GM06990 (cell line): Measurements from ENCODE around the gene TAAR2.
A peak's percentile ranks its signal among the peaks of the same experiment; 100 is the strongest.
"Not testable (repeated sequence)": the region's sequence is repeated elsewhere in the genome, so short reads cannot be mapped to it uniquely, and the experiment has no call there.

Experiments
- DNase-seq: peaks from one replicate; pipeline ENCODE4 v3.0.0-alpha.2; 2011; ENCODE audit not compliant: insufficient read length; ENCODE audit errors: extremely low read depth
- H3K27me3 ChIP-seq: replicated peaks from 2 replicates; pipeline ENCODE4 v1.6.0; 2011; ENCODE audit warnings: low read length; ENCODE audit not compliant: control insufficient read depth, insufficient read depth
- H3K36me3 ChIP-seq: 2 replicates; pipeline ENCODE4 v1.5.1; 2011; ENCODE audit warnings: low read length; ENCODE audit not compliant: control insufficient read depth, insufficient read depth
- H3K4me3 ChIP-seq: replicated peaks from 2 replicates; pipeline ENCODE4 v1.5.1; 2011; ENCODE audit warnings: low read depth, mild to moderate bottlenecking, control low read depth, low read length
- TF ChIP-seq, protein P1 (sequence below): IDR thresholded peaks from 2 replicates; pipeline ENCODE4 v1.5.1; 2011; ENCODE audit warnings: low read length, control low read depth, mild to moderate bottlenecking, inconsistent platforms; ENCODE audit not compliant: insufficient read depth, poor library complexity, severe bottlenecking

The TAAR2 gene

GRCh38 chr6:132612449-132613108 is 11.5 kb downstream of the TAAR2 start:
- no peaks in the 10 kb centered on the region for H3K36me3 ChIP-seq
- no peak for DNase-seq
- no peak overlapping the region for H3K4me3 ChIP-seq
- no peaks in the 10 kb centered on the region for H3K27me3 ChIP-seq
- TF ChIP-seq, protein P1, sequence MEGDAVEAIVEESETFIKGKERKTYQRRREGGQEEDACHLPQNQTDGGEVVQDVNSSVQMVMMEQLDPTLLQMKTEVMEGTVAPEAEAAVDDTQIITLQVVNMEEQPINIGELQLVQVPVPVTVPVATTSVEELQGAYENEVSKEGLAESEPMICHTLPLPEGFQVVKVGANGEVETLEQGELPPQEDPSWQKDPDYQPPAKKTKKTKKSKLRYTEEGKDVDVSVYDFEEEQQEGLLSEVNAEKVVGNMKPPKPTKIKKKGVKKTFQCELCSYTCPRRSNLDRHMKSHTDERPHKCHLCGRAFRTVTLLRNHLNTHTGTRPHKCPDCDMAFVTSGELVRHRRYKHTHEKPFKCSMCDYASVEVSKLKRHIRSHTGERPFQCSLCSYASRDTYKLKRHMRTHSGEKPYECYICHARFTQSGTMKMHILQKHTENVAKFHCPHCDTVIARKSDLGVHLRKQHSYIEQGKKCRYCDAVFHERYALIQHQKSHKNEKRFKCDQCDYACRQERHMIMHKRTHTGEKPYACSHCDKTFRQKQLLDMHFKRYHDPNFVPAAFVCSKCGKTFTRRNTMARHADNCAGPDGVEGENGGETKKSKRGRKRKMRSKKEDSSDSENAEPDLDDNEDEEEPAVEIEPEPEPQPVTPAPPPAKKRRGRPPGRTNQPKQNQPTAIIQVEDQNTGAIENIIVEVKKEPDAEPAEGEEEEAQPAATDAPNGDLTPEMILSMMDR = no peak

GRCh38 chr6:132611616-132612015 is 12.5 kb downstream of the TAAR2 start:
- Histone ChIP-seq H3K4me3 (no peak overlapping the region), H3K36me3 (no peaks in the 10 kb centered on the region), H3K27me3 (no peaks in the 10 kb centered on the region)
- no peak for DNase-seq
- TF ChIP-seq, protein P1 = no peak

GRCh38 chr6:132607544-132608233 is 16.4 kb downstream of the TAAR2 start:
- Histone ChIP-seq H3K27me3 (no peaks in the 10 kb centered on the region; the same call in 1 of the 2 replicates), H3K36me3 (no peaks in the 10 kb centered on the region), H3K4me3 (no peak overlapping the region)
- no peak for DNase-seq
- TF ChIP-seq, protein P1 = no peak

DNA sequence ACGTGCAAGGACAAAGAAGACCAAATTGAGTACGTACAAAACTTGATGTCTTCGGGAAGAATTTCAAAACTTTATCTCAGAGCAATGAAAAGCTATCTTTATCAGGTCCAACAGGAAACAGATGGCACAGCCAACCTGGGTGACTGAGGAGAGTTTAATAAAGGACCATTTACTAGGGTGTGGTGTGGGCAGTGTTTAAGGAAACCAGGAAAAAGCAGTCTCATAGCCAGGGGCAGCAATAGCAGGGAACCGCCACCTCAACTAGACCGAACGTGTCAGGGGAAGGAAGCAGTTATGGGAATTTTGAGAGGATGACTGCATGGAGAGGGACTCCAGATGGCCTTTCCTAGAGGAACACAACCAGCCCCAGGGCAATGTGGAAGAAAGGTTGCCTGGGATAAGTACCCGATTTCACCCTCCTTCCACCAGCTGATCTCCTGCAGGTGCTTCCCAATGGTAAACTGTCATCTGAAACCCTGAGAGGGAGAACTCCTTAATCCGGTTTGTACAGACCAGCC is 19.4 kb downstream of the TAAR2 start:
- Histone ChIP-seq H3K4me3 (no peak overlapping the region), H3K36me3 (no peaks in the 10 kb centered on the region), H3K27me3 (no peaks in the 10 kb centered on the region; the same call in 1 of the 2 replicates)
- TF ChIP-seq, protein P1 = no peak
- no peak for DNase-seq

- not testable (repeated sequence) for H3K4me3 ChIP-seq, H3K36me3 ChIP-seq, DNase-seq, H3K27me3 ChIP-seq
Measured at GRCh38 chr6:132600900-132601299, 23.2 kb downstream of the TAAR2 start.

- no peak overlapping the region for H3K4me3 ChIP-seq
- no peak for DNase-seq
- H3K27me3 ChIP-seq = no peaks in the 10 kb centered on the region; the same call in 1 of the 2 replicates
- TF ChIP-seq, protein P1 = peak; percentile 57
- no peaks in the 10 kb centered on the region for H3K36me3 ChIP-seq
Measured at GRCh38 chr6:132598473-132598872, 25.6 kb downstream of the TAAR2 start.
